Pancreas (tissue), 10 donors: Measurements from ENCODE around the gene EVX2. TPM values are rescaled to one million over a fixed set of nuclear protein-coding genes. Genes with fewer than 3 reads are reported as not detected.
A peak's percentile ranks its signal among the peaks of the same experiment; 100 is the strongest.

Source experiments
- ATAC-seq, 4 donors: fragments of 200-7000 bp; cut with Tn5 transposase; one replicate each; pipeline versions ENCODE4 v1.8.0 to v1.9.1; 2020; ENCODE audit warnings: mild to moderate bottlenecking in 4 of 4, moderate library complexity in 4 of 4
- DNase-seq, 6 donors: peaks; one replicate each; pipeline ENCODE4 v3.0.0-alpha.2; 2020
- FAIRE-seq: peaks from 2 replicates; lab custom pipeline; 2012; peaks lifted over from hg19 to GRCh38; lab: Jason Lieb, UNC
- H3K27ac ChIP-seq, 4 donors: fragments of 200-600 bp; sonication (generic); 1 replicate in 3 of 4; 2 replicates in 1 of 4; pipeline versions ENCODE4 v1.5.0 to v1.8.0; 2020
- H3K27me3 ChIP-seq, 4 donors: fragments of 200-600 bp; one replicate each; pipeline ENCODE4 v1.8.0; 2021
- H3K36me3 ChIP-seq, 3 donors: fragments of 200-600 bp; sonication (generic) in 1 of 3; one replicate each; pipeline versions ENCODE4 v1.5.0 to v1.8.0; 2020 to 2021
- H3K4me1 ChIP-seq, 3 donors: fragments of 200-600 bp; one replicate each; pipeline ENCODE4 v1.8.0; 2021
- H3K4me3 ChIP-seq, 4 donors: fragments of 200-600 bp; sonication (generic) in 2 of 4; one replicate each; pipeline versions ENCODE4 v1.5.0 to v1.8.0; 2020 to 2021
- H3K9me3 ChIP-seq, 4 donors: fragments of 200-600 bp; one replicate each; pipeline ENCODE4 v1.8.0; 2021
- CTCF ChIP-seq, 4 donors: fragments of 200-600 bp; sonication (generic) in 3 of 4; IDR thresholded peaks; one replicate each; pipeline versions ENCODE4 v1.5.0 to v1.8.0; 2021; ENCODE audit warnings: antibody characterized with exemption in 4 of 4
- WGBS, 2 donors: extraction: QIAGEN DNeasy Blood & Tissue Kit; methylation state at CpG; one replicate each; pipeline ENCODE4 v1.1.7; 2013; 5-methylcytosine and 5-hydroxymethylcytosine counted together
- intact Hi-C, 3 donors: fragments of 100-400 bp; cut with DNase I; formaldehyde crosslinking; loops; one replicate each; pipeline versions ENCODE4 v1.11.1 to v1.14.2; 2022
- polyA plus RNA-seq, 2 donors: library from polyadenylated mRNA; stranded (reverse); fragments of 200-250 nt; gene quantifications; one replicate each; pipeline ENCODE4 v1.2.3, GENCODE V29; 2013
- total RNA-seq, 6 donors: library from RNA; stranded (reverse); fragmentation: NEBNext Ultra II Directional in 4 of 6; extraction: Animal tissue kit (Norgen Biotek cat#: 25700) in 4 of 6; gene quantifications; one replicate each; pipeline versions ENCODE4 v1.2.1 to v1.2.4, GENCODE V29; 2021 to 2023
- donor health status: healthy with polysubstance abuse.
- donor health status: DM: no; HTN: no; CAD: no; lungs with moderate emphysema.
- donor health status: DM: no; HTN: no; CAD: no.
- donor health status: control.
- donor health status: control.
- donor health status: Bipolar disorder and iron deficiency.
- donor health status: DM: yes; HTN: yes; CAD: no.
- donor health status: DM: no; HTN: no; CAD: no.
- donor health status: DM: no; HTN: no; CAD: no.
- donor health status: DM: yes; HTN: yes; CAD: no.

EVX2 gene
- total and polyA plus RNA-seq, 8 donors, result 0.02 TPM; not detected in 7

GRCh38 chr2:176082525-176082823 is 1.3 kb downstream of the EVX2 start:
- no peaks in the 10 kb centered on the region for H3K36me3 ChIP-seq
- H3K27ac ChIP-seq, result no peak overlapping the region
- TF ChIP-seq CTCF (IDR thresholded peaks at IDR 0.05), result no peak
- no peaks in the 10 kb centered on the region for H3K4me1 ChIP-seq
- no peaks in the 10 kb centered on the region for H3K9me3 ChIP-seq
- H3K4me3 ChIP-seq, result no peak overlapping the region
- FAIRE-seq (no peak), DNase-seq (no peak), ATAC-seq (no peak)
- WGBS, 2 donors, result 11% methylated on average over 10 of the region's 10 CpGs
- intact Hi-C loops, result no loop called here
- peaks cover 23 to 93% (median 45%) of the 10 kb centered on the region in 4 donors for H3K27me3 ChIP-seq

DNA sequence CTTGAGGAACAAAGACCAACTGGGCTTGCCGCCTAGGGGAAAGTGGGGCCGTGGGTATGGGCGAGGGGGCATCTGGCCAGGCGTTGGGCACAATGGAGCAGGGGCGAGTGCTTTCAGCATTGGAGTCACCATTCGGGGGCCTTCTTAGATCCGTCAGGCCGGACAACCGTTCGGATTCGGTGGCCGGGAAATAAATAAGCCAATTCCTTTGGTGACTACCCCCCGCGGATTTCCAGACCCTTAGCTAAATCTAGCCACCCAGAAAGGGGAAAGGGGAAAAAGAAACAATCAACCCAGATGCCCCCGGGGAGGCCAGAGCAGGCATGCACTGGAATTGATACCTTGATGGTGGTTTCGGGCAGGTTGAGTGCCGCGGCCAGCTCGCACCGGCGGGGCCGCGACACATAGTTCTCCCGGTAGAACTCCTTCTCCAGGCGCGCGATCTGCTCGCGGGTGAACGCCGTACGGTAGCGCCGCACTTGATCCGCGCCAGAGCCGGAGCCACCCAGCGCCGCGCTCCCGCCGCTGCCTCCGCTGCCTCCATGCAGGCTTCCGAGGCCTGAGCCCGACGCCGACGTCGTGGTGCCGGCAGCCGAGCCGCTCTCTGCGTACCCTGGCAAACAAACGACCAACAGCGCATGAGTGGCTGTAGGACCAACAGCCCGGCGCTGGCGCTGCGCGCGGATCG is 1.8 kb downstream of the EVX2 start:
- no peak for TF ChIP-seq CTCF (IDR thresholded peaks at IDR 0.05)
- ATAC-seq (no peak), DNase-seq (peak in 1 of 6 donors; percentile 60), FAIRE-seq (no peak)
- WGBS, 2 donors, result 10 to 11% methylated on average over 58 to 62 of the region's 62 CpGs
- Histone ChIP-seq H3K4me1 (no peaks in the 10 kb centered on the region), H3K27ac (no peak overlapping the region), H3K36me3 (no peaks in the 10 kb centered on the region), H3K27me3 (peaks cover 28 to 93% (median 47%) of the 10 kb centered on the region in 4 donors), H3K9me3 (no peaks in the 10 kb centered on the region), H3K4me3 (no peak overlapping the region)
- intact Hi-C loops, result no loop called here

DNA sequence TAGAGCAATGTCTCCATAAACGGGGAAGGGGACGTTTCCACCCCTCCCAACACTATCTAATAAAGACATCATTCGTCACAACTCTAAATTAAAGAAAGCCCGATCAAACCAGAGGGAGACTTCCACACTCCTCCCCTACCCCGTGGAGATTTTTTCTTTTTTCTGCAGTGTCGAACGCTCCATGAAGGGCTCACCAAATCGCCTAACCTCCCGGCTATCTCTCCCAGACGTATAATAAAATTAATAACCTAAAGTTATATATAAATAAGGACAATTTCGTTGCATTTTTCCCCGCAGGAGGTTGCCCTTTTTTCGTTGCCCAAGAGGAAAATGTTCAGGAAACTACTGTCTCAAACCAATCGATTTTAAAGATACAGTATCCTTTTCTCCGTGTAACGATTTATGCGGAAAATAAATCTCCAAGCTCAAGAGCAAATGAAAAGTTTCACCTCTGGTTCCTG is 2.4 kb downstream of the EVX2 start:
- no peak for TF ChIP-seq CTCF (IDR thresholded peaks at IDR 0.05)
- no peaks in the 10 kb centered on the region for H3K36me3 ChIP-seq
- FAIRE-seq, result no peak
- 7 to 10% methylated on average over 17 of the region's 17 CpGs for WGBS, 2 donors
- no peak for DNase-seq
- no peaks in the 10 kb centered on the region for H3K9me3 ChIP-seq
- H3K4me3 ChIP-seq, result no peak overlapping the region
- peaks cover 34 to 92% (median 48%) of the 10 kb centered on the region in 4 donors for H3K27me3 ChIP-seq
- H3K4me1 ChIP-seq, result no peaks in the 10 kb centered on the region
- intact Hi-C loops, result no loop called here
- ATAC-seq, result no peak
- no peak overlapping the region for H3K27ac ChIP-seq

- intact Hi-C loops, result no loop called here
These were observed 3.0 kb downstream of the EVX2 start for GRCh38 chr2:176080540-176081375.

More at GRCh38 chr2:176080540-176081375, 3.0 kb downstream of the EVX2 start:
- no peak for ATAC-seq
- Histone ChIP-seq H3K4me3 (peak overlapping the region in 1 of 4 donors; percentile 18), H3K9me3 (no peaks in the 10 kb centered on the region), H3K36me3 (no peaks in the 10 kb centered on the region), H3K27ac (no peak overlapping the region), H3K27me3 (peaks cover 38 to 92% (median 51%) of the 10 kb centered on the region in 4 donors), H3K4me1 (no peaks in the 10 kb centered on the region)
- no peak for FAIRE-seq
- TF ChIP-seq CTCF (IDR thresholded peaks at IDR 0.05), result no peak
- 9 to 10% methylated on average over 55 to 68 of the region's 68 CpGs for WGBS, 2 donors
- DNase-seq, result peak in 1 of 6 donors; percentile 66
